Measurements from ENCODE around the gene STAM.

- TF ChIP-seq CTCF (IDR thresholded peaks at IDR 0.05) (no peak), POLR2A (IDR thresholded peaks at IDR 0.05) (no peak)
Measured at GRCh38 chr10:17687117-17687831, 43.3 kb downstream of the STAM start.

Data from thyroid gland (tissue), 4 donors.